GM15510 (cell line): Measurements from ENCODE around the gene MMP1.

Experiments used
- POLR2A ChIP-seq: IDR thresholded peaks from 3 replicates; pipeline ENCODE4 v1.6.1; 2011; ENCODE audit warnings: borderline replicate concordance; ENCODE audit not compliant: insufficient read length; ENCODE audit errors: extremely low read depth

MMP1 gene

GRCh38 chr11:102798012-102798746 is at the start of gene MMP1:
TSS of gene MMP1 (minus strand) at chr11:102798160. CDS start at chr11:102798092, 68 bp downstream.
- no peak for TF ChIP-seq POLR2A

DNA sequence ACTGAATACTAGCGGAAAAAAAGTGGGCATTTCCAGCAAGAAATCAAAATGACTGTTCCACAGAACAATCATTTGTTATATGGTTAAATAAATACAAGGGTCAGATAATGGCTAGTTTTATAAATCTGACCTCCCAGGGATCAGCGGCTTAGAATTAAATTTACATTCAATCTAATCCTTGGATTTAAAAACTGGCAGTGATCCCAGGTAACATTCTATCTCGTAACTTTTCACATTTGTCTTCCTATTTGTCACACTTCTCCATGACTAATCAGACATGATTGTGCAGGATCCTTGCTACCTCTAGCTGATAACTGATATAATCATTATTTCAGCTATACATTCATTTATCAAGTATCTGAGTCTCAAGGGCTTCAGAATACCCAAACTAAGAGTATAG is 48.3 kb upstream of the MMP1 start:
- no peak for TF ChIP-seq POLR2A

GRCh38 chr11:102843489-102843888 is 45.5 kb upstream of the MMP1 start, which contains the start of gene MMP3:
TSS of gene MMP3 (minus strand) at chr11:102843609. CDS start at chr11:102843546, 63 bp downstream.
- no peak for TF ChIP-seq POLR2A

DNA sequence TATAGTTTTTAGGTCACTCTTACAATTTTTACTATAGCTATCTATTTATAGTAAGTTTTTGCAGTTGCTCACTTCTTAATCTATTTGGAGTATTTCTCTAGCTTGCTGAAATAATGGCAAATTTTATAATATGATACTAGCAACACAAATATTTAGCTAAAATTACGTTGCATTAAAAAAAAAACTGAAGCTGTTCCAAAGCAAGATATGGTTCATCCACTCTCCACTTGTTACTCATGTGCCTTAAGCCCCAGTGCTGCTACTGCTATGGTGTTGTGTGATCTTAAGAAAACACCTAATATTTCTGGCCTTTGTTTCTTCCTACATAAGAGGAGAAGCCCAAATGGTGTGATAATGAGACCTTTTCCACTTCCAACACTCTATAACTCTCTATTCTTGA is 45.0 kb upstream of the MMP1 start:
- no peak for TF ChIP-seq POLR2A

DNA sequence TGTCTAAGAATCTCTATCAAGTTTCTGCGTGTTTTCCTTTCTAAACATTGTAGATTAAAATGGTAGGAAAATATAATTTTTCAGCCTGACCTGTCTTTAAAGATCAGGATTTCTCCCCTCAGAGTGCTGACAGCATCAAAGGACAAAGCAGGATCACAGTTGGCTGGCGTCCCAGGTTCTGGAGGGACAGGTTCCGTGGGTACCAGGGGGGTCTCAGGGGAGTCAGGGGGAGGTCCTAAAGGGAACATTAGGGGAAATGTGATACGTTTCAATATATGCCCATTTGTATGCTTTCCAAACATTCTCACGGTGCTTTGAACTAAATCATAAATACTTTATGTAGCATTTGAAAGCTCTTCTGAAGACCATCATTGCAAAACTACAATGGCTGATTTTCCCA is 42.1 kb upstream of the MMP1 start:
- TF ChIP-seq POLR2A = no peak

DNA sequence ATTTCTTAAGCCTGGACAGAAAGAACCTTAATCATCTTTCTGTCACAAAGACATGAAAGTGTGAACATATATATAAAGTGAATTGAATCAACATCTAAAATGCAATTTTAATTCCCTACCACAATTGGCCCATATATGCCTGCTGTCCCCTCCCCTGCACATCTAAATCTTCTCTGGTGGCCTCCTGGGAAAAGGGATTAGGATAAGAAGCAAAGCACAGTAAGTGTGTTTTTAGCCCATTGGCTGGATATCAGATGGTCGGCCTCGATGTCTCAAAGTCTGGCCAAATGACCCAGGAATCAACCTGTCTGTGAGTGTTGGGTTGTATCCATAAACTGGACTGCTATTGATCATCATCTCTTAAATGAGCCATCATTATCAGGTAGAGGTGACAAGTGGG is 39.7 kb upstream of the MMP1 start:
- TF ChIP-seq POLR2A = no peak

GRCh38 chr11:102837156-102837555 is 39.2 kb upstream of the MMP1 start:
- no peak for TF ChIP-seq POLR2A

DNA sequence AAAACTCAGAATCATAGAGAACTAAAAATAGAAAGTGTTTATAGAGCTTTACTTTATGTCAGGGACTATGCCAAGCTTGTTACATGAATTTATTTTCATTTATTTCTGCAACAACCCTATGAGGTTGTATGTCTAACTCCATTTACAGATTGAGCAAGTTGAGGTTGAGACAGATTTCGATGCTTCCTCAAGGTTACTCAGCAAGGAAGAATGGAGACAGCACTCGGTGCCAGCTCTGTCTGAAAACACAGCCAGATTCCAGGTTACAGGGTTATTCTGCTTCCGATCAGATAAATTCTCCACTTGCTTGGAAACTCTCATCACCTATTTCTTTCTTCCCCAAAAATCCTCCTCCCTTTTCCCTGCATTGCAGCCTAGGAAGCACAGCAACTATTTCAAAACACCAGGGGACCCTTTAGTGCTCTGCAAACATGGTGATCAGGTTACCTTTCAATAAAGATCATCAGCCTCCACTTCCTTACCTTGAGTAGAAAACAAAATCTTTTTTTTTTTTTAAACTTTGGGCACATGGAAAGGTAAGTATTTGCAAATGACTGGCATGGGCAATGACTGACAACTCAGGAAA is 38.4 kb upstream of the MMP1 start:
- no peak for TF ChIP-seq POLR2A

- no peak for TF ChIP-seq POLR2A
Measured at GRCh38 chr11:102833731-102834130, 35.8 kb upstream of the MMP1 start.

GRCh38 chr11:102832612-102833011 is 34.7 kb upstream of the MMP1 start:
- TF ChIP-seq POLR2A = no peak

- TF ChIP-seq POLR2A = no peak
Measured at GRCh38 chr11:102831489-102832440, 33.8 kb upstream of the MMP1 start.

DNA sequence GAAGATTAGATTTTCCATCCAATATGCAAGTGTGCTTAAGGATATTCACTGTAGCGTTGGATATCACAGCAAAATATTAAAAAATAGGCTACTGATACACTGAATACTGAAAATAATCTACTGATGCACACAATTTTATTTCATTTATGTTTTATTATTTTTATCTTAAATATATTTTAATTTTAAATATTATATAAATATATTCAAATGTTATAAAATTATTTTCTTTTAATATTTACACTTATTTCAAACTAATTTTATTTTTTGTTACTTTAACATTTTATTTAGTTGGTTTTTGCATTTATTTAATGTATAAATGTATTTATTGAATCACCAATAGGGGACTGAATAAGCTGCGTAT is 33.1 kb upstream of the MMP1 start:
- TF ChIP-seq POLR2A = no peak

- no peak for TF ChIP-seq POLR2A
Measured at GRCh38 chr11:102830001-102830727, 32.2 kb upstream of the MMP1 start.

- TF ChIP-seq POLR2A = no peak
Measured at GRCh38 chr11:102829316-102830000, 31.5 kb upstream of the MMP1 start.
